ENCODE measurements around the gene SCFD1.

GRCh38 chr14:30728471-30728870 is 106.4 kb downstream of the SCFD1 start:
- TF ChIP-seq, protein P1, sequence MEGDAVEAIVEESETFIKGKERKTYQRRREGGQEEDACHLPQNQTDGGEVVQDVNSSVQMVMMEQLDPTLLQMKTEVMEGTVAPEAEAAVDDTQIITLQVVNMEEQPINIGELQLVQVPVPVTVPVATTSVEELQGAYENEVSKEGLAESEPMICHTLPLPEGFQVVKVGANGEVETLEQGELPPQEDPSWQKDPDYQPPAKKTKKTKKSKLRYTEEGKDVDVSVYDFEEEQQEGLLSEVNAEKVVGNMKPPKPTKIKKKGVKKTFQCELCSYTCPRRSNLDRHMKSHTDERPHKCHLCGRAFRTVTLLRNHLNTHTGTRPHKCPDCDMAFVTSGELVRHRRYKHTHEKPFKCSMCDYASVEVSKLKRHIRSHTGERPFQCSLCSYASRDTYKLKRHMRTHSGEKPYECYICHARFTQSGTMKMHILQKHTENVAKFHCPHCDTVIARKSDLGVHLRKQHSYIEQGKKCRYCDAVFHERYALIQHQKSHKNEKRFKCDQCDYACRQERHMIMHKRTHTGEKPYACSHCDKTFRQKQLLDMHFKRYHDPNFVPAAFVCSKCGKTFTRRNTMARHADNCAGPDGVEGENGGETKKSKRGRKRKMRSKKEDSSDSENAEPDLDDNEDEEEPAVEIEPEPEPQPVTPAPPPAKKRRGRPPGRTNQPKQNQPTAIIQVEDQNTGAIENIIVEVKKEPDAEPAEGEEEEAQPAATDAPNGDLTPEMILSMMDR (IDR thresholded peaks at IDR 0.05): no peak
- TF ChIP-seq POLR2A (IDR thresholded peaks at IDR 0.05): no peak

Measured in esophagus squamous epithelium (tissue), 4 donors.